ENCODE measurements around the gene POLR2C.
"Not testable (repeated sequence)": the region's sequence is repeated elsewhere in the genome, so short reads cannot be mapped to it uniquely, and the experiment has no call there.

DNA sequence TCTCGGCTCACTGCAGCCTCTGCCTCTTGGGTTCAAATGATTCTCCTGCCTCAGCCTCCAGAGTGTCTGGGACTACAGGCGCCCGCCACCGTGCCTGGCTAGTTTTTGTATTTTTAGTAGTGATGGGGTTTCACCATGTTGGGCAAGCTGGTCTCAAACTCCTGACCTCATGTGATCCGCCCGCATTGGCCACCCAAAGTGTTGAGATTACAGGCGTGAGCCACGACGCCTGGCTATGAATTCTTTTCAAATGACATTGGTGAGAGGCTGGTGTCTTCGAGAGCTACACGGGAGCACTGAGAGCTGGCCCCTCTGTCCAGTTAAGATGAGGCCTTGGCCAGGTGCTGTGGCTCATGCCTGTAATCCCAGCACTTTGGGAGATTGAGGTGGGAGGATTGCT lies 37.5 kb downstream of the POLR2C start:
- TF ChIP-seq, protein P1, sequence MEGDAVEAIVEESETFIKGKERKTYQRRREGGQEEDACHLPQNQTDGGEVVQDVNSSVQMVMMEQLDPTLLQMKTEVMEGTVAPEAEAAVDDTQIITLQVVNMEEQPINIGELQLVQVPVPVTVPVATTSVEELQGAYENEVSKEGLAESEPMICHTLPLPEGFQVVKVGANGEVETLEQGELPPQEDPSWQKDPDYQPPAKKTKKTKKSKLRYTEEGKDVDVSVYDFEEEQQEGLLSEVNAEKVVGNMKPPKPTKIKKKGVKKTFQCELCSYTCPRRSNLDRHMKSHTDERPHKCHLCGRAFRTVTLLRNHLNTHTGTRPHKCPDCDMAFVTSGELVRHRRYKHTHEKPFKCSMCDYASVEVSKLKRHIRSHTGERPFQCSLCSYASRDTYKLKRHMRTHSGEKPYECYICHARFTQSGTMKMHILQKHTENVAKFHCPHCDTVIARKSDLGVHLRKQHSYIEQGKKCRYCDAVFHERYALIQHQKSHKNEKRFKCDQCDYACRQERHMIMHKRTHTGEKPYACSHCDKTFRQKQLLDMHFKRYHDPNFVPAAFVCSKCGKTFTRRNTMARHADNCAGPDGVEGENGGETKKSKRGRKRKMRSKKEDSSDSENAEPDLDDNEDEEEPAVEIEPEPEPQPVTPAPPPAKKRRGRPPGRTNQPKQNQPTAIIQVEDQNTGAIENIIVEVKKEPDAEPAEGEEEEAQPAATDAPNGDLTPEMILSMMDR (IDR thresholded peaks at IDR 0.05) = not testable (repeated sequence)
- TF ChIP-seq POLR2A (IDR thresholded peaks at IDR 0.05) = not testable (repeated sequence)
